ENCODE results near the gene YBEY. TPM values are rescaled to one million over a fixed set of nuclear protein-coding genes. Genes with fewer than 3 reads are reported as not detected.

Gene YBEY
- polyA plus RNA-seq, 12 donors, result 10.0 to 27.1 (median 19.1) TPM; not detected in 2

- DNase-seq, result no peak
Measured at GRCh38 chr21:46255758-46256337, 30.3 kb upstream of the YBEY start.

GRCh38 chr21:46256501-46256994, 29.6 kb upstream of the YBEY start:
- no peak for DNase-seq

GRCh38 chr21:46264046-46264689, 22.0 kb upstream of the YBEY start:
- no peak for DNase-seq

GRCh38 chr21:46264690-46265144, 21.4 kb upstream of the YBEY start:
- DNase-seq, result no peak

- no peak for DNase-seq
Measured at GRCh38 chr21:46265736-46266525, 20.2 kb upstream of the YBEY start.

- DNase-seq, result no peak
Measured at GRCh38 chr21:46266946-46267345, 19.2 kb upstream of the YBEY start.

- no peak for DNase-seq
Measured at GRCh38 chr21:46268371-46268770, 17.8 kb upstream of the YBEY start.

- DNase-seq, result no peak
Measured at GRCh38 chr21:46269466-46269865, 16.7 kb upstream of the YBEY start.

GRCh38 chr21:46273341-46273740, 12.8 kb upstream of the YBEY start:
- no peak for DNase-seq

GRCh38 chr21:46274797-46275390, 11.2 kb upstream of the YBEY start:
- no peak for DNase-seq

GRCh38 chr21:46284077-46284644, 2.0 kb upstream of the YBEY start:
- DNase-seq, result no peak

- DNase-seq, result no peak
Measured at GRCh38 chr21:46284733-46285132, 1.4 kb upstream of the YBEY start.

- DNase-seq, result no peak
Measured at GRCh38 chr21:46285206-46285661, 908 bp upstream of the YBEY start, which contains the start of gene MCM3AP. TSS of gene MCM3AP (minus strand) at chr21:46285611. CDS start at chr21:46285286, 325 bp downstream.

- no peak for DNase-seq
Measured at GRCh38 chr21:46286648-46287002, 483 bp downstream of the YBEY start.

GRCh38 chr21:46287541-46287940, 1.4 kb downstream of the YBEY start:
- DNase-seq, result no peak

GRCh38 chr21:46289655-46290179, 3.6 kb downstream of the YBEY start:
- DNase-seq, result no peak

GRCh38 chr21:46291561-46291960, 5.4 kb downstream of the YBEY start:
- DNase-seq, result no peak

- no peak for DNase-seq
Measured at GRCh38 chr21:46294647-46295176, 8.6 kb downstream of the YBEY start.

GRCh38 chr21:46295177-46295770, 9.1 kb downstream of the YBEY start:
- DNase-seq, result no peak

- DNase-seq, result peak; percentile 93
Measured at GRCh38 chr21:46295996-46296752, 10.0 kb downstream of the YBEY start.

Data from muscle of arm (tissue), 12 donors.